T-helper 2 cell treated with Interferon-gamma antibody and Interleukin-4, amounts not matched to agents 100 ng/mL and 5 ng/mL, for 36 hours (primary cell): ENCODE results near the gene PLG. TPM values are rescaled to one million over a fixed set of nuclear protein-coding genes. Genes with fewer than 3 reads are reported as not detected.
"Not testable (repeated sequence)": the region's sequence is repeated elsewhere in the genome, so short reads cannot be mapped to it uniquely, and the experiment has no call there.

ENCODE experiments used
- intact Hi-C: fragments of 100-400 bp; cut with micrococcal nuclease; formaldehyde crosslinking; loops from one replicate; pipeline ENCODE4 v1.15.1; 2023
- total RNA-seq: library from RNA; stranded (reverse); gene quantifications from 2 replicates; pipeline ENCODE4 v1.2.3, GENCODE V29; 2022

PLG gene
- total RNA-seq, 1 donor from 2014 or later, result not detected

DNA sequence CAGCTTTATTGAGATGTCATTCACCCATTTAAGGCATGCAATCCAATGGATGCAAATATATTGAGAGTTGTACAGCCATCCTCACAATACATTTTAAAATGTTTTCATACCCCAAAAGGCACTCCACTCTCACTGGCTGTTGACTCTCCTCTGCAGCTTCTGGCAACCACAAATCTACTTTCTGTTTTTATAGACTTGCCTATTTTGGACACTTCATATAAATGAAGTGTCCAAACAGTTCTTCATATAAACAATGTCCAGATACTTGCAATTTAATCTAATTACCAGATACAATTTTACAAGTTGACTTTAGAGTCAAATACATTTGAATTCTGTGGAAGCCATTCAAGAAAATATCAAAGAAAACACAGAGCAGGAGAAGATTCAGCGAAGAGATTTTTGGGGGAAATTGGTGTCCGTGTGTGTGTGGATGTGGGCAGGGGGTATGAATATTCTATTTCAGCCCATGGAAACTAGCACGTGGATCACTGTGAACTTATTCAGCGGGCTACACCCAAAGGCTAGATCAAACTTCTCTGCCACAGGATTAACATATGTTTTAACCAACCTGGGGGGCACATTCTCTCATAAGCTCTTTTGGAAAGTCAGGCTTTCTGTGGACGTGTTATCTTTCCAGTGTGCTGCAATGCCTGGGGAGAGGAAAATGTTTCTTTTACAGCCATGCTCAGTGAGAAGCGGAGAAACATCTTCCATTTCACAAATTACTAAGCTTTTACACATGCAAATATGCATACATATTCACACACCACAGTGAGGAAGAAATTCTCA, 73.9 kb downstream of the PLG start:
- intact Hi-C loops, result no loop called here

DNA sequence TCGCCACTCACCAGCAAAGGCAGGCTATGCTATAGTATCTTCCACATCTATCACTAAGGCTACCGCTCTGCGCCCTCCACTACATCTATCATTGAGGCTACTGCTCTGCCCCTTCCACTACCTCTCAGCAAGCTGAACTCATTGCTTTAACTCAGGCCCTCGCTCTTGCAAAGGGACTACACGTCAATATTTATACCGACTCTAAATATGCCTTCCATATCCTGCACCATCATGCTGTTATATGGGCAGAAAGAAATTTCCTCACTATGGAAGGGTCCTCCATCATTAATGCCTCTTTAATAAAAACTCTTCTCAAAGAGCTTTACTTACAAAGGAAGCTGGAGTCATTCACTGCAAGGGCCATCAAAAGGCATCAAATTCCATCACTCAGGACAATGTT, 77.1 kb downstream of the PLG start:
- intact Hi-C loops, result not testable (repeated sequence)

GRCh38 chr6:160780656-160781055, 78.6 kb downstream of the PLG start:
- intact Hi-C loops, result not testable (repeated sequence)

- intact Hi-C loops, result no loop called here
Measured at GRCh38 chr6:160781298-160781697, 79.3 kb downstream of the PLG start.

DNA sequence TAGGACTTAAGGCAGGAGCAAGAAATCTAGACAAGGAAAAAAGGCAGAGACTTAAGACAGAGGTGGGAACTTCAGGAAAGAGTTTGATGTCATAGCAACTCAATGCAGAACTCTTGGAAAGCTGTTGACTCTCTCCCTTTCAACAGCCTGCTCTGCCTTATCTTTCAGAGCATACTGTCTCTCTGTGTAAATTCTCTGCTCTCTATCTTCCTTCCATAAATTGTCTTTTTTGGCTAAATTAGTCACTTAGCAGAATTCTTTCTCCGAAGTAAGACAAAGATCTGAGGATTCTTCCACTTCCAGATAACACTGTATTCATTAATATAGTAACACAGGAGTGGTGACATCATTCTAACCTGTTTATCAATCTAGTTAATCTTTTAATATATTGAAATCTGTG, 80.2 kb downstream of the PLG start:
- intact Hi-C loops, result no loop called here

GRCh38 chr6:160783741-160784140, 81.7 kb downstream of the PLG start:
- intact Hi-C loops, result no loop called here

GRCh38 chr6:160788126-160788525, 86.1 kb downstream of the PLG start:
- intact Hi-C loops, result not testable (repeated sequence)

DNA sequence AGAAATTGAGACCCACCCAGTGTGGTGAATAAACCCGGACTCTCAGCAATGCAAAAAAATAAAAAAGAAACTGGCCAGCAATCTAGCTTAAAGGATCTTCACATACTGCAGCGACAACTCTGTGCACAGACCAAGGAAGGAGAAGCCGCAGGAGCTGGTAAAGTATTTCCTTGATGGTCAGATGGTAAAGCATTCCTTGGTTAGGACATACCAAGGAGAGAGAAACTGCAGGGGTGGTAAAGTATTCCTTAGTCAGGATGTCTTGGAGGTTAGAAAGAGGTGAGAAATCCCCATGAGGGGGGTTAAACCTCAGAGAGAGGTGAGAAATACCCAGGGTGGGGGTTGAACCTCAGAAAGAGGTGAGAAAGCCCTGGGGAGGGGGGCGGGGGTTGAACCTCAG, 86.8 kb downstream of the PLG start:
- intact Hi-C loops, result no loop called here

DNA sequence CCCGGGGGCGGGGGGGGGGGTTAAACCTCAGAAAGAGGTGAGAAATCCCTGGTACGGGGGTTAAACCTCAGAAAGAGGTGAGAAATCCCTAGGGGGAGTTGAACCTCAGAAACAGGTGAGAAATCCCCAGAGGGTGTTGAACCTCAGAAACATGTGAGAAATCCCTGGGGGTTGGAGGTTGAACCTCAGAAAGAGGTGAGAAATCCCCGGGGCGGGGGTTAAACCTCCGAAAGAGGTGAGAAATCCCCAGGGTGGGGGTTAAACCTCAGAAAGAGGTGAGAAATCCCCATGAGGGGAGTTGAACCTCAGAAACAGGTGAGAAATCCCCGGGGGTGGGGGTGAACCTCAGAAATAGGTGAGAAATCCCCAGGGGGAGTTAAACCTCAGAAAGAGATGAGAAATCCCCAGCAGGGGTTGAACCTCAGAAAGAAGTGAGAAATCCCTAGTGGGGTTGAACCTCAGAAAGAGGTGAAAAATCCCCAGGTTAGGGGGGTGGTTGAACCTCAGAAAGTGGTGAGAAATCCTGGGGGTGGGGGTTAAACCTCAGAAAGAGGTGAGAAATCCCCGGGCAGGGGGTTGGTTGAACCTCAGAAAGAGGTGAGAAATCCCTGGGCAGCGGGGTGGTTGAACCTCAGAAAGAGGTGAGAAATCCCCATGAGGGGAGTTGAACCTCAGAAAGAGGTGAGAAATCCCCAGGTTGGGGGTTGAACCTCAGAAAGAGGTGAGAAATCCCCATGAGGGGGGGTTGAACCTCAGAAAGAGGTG, 87.4 kb downstream of the PLG start:
- intact Hi-C loops, result no loop called here

DNA sequence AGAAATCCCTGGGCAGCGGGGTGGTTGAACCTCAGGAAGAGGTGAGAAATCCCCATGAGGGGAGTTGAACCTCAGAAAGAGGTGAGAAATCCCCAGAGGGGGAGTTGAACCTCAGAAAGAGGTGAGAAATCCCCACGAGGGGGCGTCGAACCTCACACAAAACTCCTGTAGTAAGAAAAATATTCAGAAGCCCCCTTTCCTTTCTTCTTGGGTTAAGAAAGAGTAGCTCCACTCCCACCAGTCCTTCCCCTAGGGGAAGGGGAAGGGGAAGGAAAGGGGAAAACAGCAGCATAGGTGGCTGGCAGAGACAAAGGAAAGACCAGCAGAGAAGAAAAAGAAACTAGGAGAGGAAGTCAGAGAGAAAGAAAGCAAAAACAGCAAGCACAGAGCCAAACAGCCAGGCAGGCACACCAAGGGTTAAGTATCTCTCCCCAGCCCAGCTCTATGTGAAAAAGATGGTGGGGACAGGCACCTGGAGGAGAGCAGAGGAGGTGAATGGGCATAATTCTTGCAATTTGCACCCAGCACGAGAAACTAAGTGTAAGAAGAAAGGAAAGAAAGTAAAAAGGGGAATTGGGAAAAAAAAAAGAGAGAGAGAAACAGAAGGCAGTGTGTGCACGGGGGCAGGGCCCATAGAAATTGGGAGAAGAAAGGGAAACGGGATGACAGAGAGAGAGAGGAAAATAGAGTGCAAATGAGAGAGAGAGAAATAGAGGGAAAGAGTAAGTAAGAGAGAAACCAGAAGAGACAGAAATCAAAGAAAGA, 88.2 kb downstream of the PLG start:
- intact Hi-C loops, result no loop called here

GRCh38 chr6:160791459-160791858, 89.4 kb downstream of the PLG start:
- intact Hi-C loops, result no loop called here

DNA sequence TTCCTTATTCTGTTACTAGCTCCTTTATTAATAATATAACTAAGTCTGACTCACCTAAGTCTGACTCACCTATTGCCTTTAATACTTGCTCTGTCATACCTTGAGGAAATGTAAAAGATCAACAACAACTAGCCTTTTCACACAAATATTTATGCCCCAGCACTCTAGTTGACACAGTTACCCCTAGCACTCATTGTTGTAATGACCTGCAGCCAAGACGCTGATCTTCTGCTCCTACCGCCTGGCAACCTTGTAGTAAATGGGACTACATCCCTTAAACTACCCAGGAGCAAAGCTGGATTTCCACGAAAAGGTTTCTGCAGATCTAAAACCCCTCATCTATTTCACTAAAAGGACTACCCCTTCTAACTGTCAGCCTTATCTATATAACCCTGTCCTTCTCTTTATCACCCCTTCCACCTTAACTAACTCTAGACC, 90.0 kb downstream of the PLG start:
- intact Hi-C loops, result no loop called here

GRCh38 chr6:160792708-160793107, 90.7 kb downstream of the PLG start:
- intact Hi-C loops, result no loop called here

DNA sequence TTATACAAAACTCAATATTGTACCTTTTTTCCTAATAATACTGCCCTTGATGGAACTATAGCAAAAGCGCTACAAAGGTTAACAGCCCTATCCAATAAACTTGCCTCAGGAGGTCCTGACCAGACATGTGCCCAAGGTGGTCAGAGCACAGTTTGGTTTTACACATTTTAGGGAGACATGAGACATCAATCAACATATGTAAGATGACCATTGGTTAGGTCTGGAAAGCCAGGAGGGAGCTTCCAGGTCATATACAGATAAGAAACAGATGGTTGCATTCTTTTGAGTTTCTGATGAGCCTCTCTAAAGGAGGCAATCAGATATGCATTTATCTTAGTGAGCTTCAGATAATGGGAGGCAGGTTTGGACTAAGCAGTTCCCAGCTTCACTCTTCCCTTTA, 91.6 kb downstream of the PLG start:
- intact Hi-C loops, result no loop called here

- intact Hi-C loops, result no loop called here
Measured at GRCh38 chr6:160795721-160796120, 93.7 kb downstream of the PLG start.

GRCh38 chr6:160798625-160799024, 96.6 kb downstream of the PLG start:
- intact Hi-C loops, result no loop called here

GRCh38 chr6:160799801-160800506, 97.9 kb downstream of the PLG start:
- intact Hi-C loops, result no loop called here

GRCh38 chr6:160801418-160801817, 99.4 kb downstream of the PLG start:
- intact Hi-C loops, result no loop called here

DNA sequence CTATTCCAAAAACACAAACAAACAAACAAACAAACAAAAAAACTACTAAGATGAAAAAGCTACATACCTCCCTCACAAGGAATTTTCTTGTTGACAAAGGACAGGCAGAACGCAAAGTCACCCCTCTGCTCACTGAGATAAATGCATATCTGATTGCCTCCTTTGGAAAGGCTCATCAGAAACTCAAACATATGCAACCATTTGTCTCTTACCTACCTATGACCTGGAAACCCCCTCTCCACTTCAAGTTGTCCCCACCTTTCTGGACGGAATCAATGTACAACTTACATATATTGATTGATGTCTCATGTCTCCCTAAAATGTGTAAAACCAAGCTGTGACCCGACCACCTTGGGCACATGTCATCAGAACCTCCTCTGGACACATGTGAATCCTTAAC, 100.0 kb downstream of the PLG start:
- intact Hi-C loops, result not testable (repeated sequence)
